GM18502 (cell line): ENCODE results near the gene TEDDM1.
"Not testable (repeated sequence)": the region's sequence is repeated elsewhere in the genome, so short reads cannot be mapped to it uniquely, and the experiment has no call there.

Source experiments
- ATAC-seq: cut with Tn5 transposase; IDR thresholded peaks from one replicate; pipeline ENCODE4 v1.9.1; 2021; ENCODE audit warnings: mild to moderate bottlenecking; ENCODE audit not compliant: unreplicated experiment, poor library complexity

The TEDDM1 gene

GRCh38 chr1:182383037-182383661 lies 17.3 kb downstream of the TEDDM1 start:
- ATAC-seq: no peak

- no peak for ATAC-seq
Measured at GRCh38 chr1:182381962-182382819, 18.3 kb downstream of the TEDDM1 start.

- no peak for ATAC-seq
Measured at GRCh38 chr1:182380199-182380598, 20.3 kb downstream of the TEDDM1 start.

GRCh38 chr1:182379781-182380180 lies 20.7 kb downstream of the TEDDM1 start:
- not testable (repeated sequence) for ATAC-seq

GRCh38 chr1:182376936-182377574 lies 23.4 kb downstream of the TEDDM1 start:
- ATAC-seq: no peak

GRCh38 chr1:182374101-182374834 lies 26.2 kb downstream of the TEDDM1 start:
- ATAC-seq: no peak

GRCh38 chr1:182370532-182370931 lies 29.9 kb downstream of the TEDDM1 start:
- no peak for ATAC-seq

GRCh38 chr1:182368903-182369302 lies 31.6 kb downstream of the TEDDM1 start:
- ATAC-seq: no peak

- no peak for ATAC-seq
Measured at GRCh38 chr1:182368358-182368757, 32.1 kb downstream of the TEDDM1 start.

GRCh38 chr1:182367926-182368325 lies 32.5 kb downstream of the TEDDM1 start:
- ATAC-seq: no peak

GRCh38 chr1:182366596-182366995 lies 33.9 kb downstream of the TEDDM1 start:
- no peak for ATAC-seq

GRCh38 chr1:182359645-182360044 lies 40.8 kb downstream of the TEDDM1 start:
- ATAC-seq: no peak

- ATAC-seq: no peak
Measured at GRCh38 chr1:182357913-182358312, 42.6 kb downstream of the TEDDM1 start.

GRCh38 chr1:182357171-182357570 lies 43.3 kb downstream of the TEDDM1 start:
- no peak for ATAC-seq

GRCh38 chr1:182355723-182356098 lies 44.8 kb downstream of the TEDDM1 start:
- no peak for ATAC-seq

GRCh38 chr1:182351790-182352364 lies 48.6 kb downstream of the TEDDM1 start:
- ATAC-seq: no peak

GRCh38 chr1:182350839-182351238 lies 49.6 kb downstream of the TEDDM1 start:
- ATAC-seq: no peak

GRCh38 chr1:182348961-182349747 lies 51.3 kb downstream of the TEDDM1 start:
- no peak for ATAC-seq
